K562 (cell line): ENCODE results near the gene AKT1S1. TPM values are rescaled to one million over a fixed set of nuclear protein-coding genes. Genes with fewer than 3 reads are reported as not detected.
A peak's percentile ranks its signal among the peaks of the same experiment; 100 is the strongest.

Experiments used
- CHD1 ChIP-seq: fragments of 200-600 bp; sonication (generic); IDR thresholded peaks from one replicate; pipeline ENCODE4 v1.6.1; 2012; ENCODE audit warnings: mild to moderate bottlenecking, moderate library complexity, low read length, inconsistent platforms
- HCFC1 ChIP-seq: IDR thresholded peaks from 2 replicates; pipeline ENCODE4 v1.6.1; 2012; ENCODE audit warnings: low read depth, low read length, improper control_type of control experiment
- HDAC2 ChIP-seq: fragments of 450-650 bp; IDR thresholded peaks from 2 replicates; pipeline ENCODE4 v1.6.1; 2016; ENCODE audit warnings: mild to moderate bottlenecking
- HOXB6 ChIP-seq: fragments of 250-450 bp; sonication (Bioruptor Pico); IDR thresholded peaks from 2 replicates; pipeline ENCODE4 v1.5.1; 2022; ENCODE audit warnings: mild to moderate bottlenecking, borderline replicate concordance
- ILK ChIP-seq: fragments of 450-650 bp; IDR thresholded peaks from 2 replicates; pipeline ENCODE4 v1.6.1; 2016; ENCODE audit warnings: missing genetic modification characterization, low read depth, mild to moderate bottlenecking, missing compliant biosample characterization, moderate library complexity, borderline replicate concordance
- NR2C1 ChIP-seq, 2 experiments: fragments of 450-650 bp; IDR thresholded peaks; 2 replicates each; pipeline ENCODE4 v1.6.1; 2017; ENCODE audit warnings: mild to moderate bottlenecking in 2 of 2, antibody characterized with exemption in 1 of 2, inconsistent platforms in 1 of 2, missing compliant biosample characterization in 1 of 2, missing genetic modification characterization in 1 of 2
- NUFIP1 ChIP-seq: fragments of 450-650 bp; IDR thresholded peaks from 2 replicates; pipeline ENCODE4 v1.6.1; 2018; ENCODE audit not compliant: partially characterized antibody
- RBM17 ChIP-seq: fragments of 200-400 bp; formaldehyde crosslinking; IDR thresholded peaks from 2 replicates; pipeline ENCODE4 v1.6.1; 2017; ENCODE audit warnings: low read depth, mild to moderate bottlenecking, low read length, borderline replicate concordance
- SRSF7 ChIP-seq: fragments of 200-400 bp; formaldehyde crosslinking; optimal IDR thresholded peaks from 2 replicates; pipeline ENCODE3; 2017; ENCODE audit warnings: mild to moderate bottlenecking, low read depth, low read length
- STAT5A ChIP-seq: IDR thresholded peaks from 2 replicates; pipeline ENCODE4 v1.6.1; 2012; ENCODE audit warnings: low read length, inconsistent platforms, borderline replicate concordance
- TCFL5 ChIP-seq: fragments of 250-450 bp; sonication (Bioruptor Pico); conservative IDR thresholded peaks from 2 replicates; pipeline ENCODE4 v1.6.1; 2021; ENCODE audit warnings: mild to moderate bottlenecking, moderate library complexity, matching md5 sums
- ZNF124 ChIP-seq: sonication (generic); formaldehyde crosslinking; IDR thresholded peaks from 2 replicates; pipeline ENCODE4 v1.8.1; 2022; ENCODE audit warnings: missing genetic modification reagents
- ZNF282 ChIP-seq: sonication (generic); formaldehyde crosslinking; IDR thresholded peaks from 2 replicates; pipeline ENCODE4 v1.8.1; 2023; ENCODE audit warnings: missing genetic modification reagents
- ZNF311 ChIP-seq: fragments of 250-450 bp; sonication (Bioruptor Pico); IDR thresholded peaks from 2 replicates; pipeline ENCODE4 v1.4.0; 2020; ENCODE audit warnings: mild to moderate bottlenecking, moderate library complexity
- polyA plus RNA-seq, 8 experiments: library from polyadenylated mRNA; depleted of rRNA in 4 of 8; stranded (reverse) in 5 of 8; unstranded in 3 of 8; fragments of >200 nt; fragmentation: Nextera tagmentation in 2 of 8; fragmentation: Illumina TruSeq in 1 of 8; extraction: Ambion mirVana in 2 of 8; extraction: Trizol in 1 of 8; gene quantifications; 2 replicates each; pipeline versions ENCODE4 v1.2.1 to v1.2.3, GENCODE V29; 2011 to 2014; ENCODE audit warnings: inconsistent platforms in 1 of 8, missing spikeins in 1 of 8
- total RNA-seq, 7 experiments: library from RNA; depleted of rRNA in 6 of 7; stranded (reverse); fragments of >200 nt in 6 of 7; fragmentation: Illumina TruSeq in 2 of 7; extraction: Trizol in 2 of 7; gene quantifications; 2 replicates each; pipeline versions ENCODE4 v1.2.1 to v1.2.3, GENCODE V29; 2011 to 2021; ENCODE audit warnings: low replicate concordance in 1 of 7
- TF ChIP-seq, protein P1 (sequence below), 3 experiments: fragments of 200-800 bp in 1 of 3; sonication (Bioruptor generic) in 1 of 3; sonication (generic) in 1 of 3; formaldehyde crosslinking in 1 of 3; IDR thresholded peaks; 2 replicates each; pipeline versions ENCODE4 v1.6.1 to v1.8.0; 2016 to 2022; ENCODE audit warnings: mild to moderate bottlenecking in 2 of 3, missing compliant biosample characterization in 2 of 3, missing genetic modification characterization in 2 of 3, missing genetic modification reagents in 1 of 3
- TF ChIP-seq, protein P2 (sequence below), 2 experiments: fragments of 450-650 bp; IDR thresholded peaks; 2 replicates each; pipeline ENCODE4 v1.6.1; 2016; ENCODE audit warnings: mild to moderate bottlenecking in 2 of 2, borderline replicate concordance in 1 of 2, low read depth in 1 of 2, moderate library complexity in 1 of 2
- TF ChIP-seq, protein P3 (sequence below): fragments of 450-650 bp; formaldehyde crosslinking; IDR thresholded peaks from 2 replicates; pipeline ENCODE4 v1.4.0; 2022; ENCODE audit warnings: mild to moderate bottlenecking, moderate library complexity

The AKT1S1 gene
- total and polyA plus RNA-seq, 9 of the 15 experiments (the other 6 are each of a cell fraction or from before 2014, with no cell fraction given): 1.2 to 50.3 (median 17.1) TPM

DNA sequence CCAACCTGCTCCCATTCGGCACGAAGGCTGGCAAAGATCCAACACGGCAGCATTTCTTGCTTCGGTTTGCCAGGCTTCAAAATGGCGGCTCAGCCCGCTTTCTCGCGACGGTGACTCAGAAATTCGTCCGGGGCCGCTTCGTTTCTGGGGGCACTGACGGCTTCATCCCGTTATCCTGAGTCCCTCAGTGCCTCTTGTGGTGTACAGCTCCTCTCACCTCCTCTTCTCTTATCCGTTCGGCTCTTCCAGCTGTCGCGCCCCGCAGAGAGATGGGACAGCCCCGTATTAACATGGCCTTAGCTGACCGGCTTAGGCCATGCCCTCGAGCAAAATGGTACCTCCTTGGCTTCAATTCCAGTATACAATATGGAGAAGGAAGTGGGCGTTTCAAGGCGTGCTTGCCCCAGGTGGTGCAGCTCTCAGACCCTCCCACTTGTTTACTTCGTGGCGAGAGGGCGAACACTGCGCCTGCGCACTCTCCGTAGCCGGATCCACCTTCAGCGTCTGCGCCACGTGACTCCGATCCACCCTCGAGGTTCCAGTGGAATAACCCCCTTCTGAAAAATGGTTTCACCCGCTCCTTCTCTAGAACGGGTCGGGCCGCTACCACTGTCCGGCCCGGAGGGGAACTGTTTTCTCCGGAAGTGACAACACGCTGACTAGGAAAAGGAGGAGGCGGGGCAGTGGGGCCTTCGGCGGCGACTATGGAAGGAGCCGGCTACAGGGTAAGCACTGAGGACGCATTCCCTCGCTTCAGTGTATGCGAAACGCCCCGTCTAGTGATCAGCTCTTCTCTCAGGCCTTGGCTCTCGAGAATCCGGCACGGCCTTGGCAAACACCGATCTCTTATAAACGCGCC is at the start of gene AKT1S1, which contains the start of gene TBC1D17 (continued):
- TF ChIP-seq TCFL5 (CRISPR knock-in tag) (no peak), NUFIP1 (no peak), HDAC2 (peak; percentile 17; the same call in 1 of the 2 replicates), HCFC1 (peak; percentile 79), HOXB6 (CRISPR knock-in tag) (no peak), SRSF7 (no peak), STAT5A (no peak), CHD1 (peak; percentile 54), ZNF282 (CRISPR knock-in tag) (no peak), RBM17 (no peak), ILK (tag) (no peak), NR2C1 (IDR thresholded peaks at IDR 0.05) (peak; percentile 85), NR2C1 (tag; IDR thresholded peaks at IDR 0.05) (peak; percentile 78; the same call in 1 of the 2 replicates), ZNF311 (CRISPR knock-in tag) (no peak), ZNF124 (CRISPR knock-in tag) (no peak)
- TF ChIP-seq, protein P1, sequence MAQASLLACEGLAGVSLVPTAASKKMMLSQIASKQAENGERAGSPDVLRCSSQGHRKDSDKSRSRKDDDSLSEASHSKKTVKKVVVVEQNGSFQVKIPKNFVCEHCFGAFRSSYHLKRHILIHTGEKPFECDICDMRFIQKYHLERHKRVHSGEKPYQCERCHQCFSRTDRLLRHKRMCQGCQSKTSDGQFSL (CRISPR knock-in tag; IDR thresholded peaks at IDR 0.05): no peak
- TF ChIP-seq, protein P1 (tag; IDR thresholded peaks at IDR 0.05): no peak
- TF ChIP-seq, protein P2, sequence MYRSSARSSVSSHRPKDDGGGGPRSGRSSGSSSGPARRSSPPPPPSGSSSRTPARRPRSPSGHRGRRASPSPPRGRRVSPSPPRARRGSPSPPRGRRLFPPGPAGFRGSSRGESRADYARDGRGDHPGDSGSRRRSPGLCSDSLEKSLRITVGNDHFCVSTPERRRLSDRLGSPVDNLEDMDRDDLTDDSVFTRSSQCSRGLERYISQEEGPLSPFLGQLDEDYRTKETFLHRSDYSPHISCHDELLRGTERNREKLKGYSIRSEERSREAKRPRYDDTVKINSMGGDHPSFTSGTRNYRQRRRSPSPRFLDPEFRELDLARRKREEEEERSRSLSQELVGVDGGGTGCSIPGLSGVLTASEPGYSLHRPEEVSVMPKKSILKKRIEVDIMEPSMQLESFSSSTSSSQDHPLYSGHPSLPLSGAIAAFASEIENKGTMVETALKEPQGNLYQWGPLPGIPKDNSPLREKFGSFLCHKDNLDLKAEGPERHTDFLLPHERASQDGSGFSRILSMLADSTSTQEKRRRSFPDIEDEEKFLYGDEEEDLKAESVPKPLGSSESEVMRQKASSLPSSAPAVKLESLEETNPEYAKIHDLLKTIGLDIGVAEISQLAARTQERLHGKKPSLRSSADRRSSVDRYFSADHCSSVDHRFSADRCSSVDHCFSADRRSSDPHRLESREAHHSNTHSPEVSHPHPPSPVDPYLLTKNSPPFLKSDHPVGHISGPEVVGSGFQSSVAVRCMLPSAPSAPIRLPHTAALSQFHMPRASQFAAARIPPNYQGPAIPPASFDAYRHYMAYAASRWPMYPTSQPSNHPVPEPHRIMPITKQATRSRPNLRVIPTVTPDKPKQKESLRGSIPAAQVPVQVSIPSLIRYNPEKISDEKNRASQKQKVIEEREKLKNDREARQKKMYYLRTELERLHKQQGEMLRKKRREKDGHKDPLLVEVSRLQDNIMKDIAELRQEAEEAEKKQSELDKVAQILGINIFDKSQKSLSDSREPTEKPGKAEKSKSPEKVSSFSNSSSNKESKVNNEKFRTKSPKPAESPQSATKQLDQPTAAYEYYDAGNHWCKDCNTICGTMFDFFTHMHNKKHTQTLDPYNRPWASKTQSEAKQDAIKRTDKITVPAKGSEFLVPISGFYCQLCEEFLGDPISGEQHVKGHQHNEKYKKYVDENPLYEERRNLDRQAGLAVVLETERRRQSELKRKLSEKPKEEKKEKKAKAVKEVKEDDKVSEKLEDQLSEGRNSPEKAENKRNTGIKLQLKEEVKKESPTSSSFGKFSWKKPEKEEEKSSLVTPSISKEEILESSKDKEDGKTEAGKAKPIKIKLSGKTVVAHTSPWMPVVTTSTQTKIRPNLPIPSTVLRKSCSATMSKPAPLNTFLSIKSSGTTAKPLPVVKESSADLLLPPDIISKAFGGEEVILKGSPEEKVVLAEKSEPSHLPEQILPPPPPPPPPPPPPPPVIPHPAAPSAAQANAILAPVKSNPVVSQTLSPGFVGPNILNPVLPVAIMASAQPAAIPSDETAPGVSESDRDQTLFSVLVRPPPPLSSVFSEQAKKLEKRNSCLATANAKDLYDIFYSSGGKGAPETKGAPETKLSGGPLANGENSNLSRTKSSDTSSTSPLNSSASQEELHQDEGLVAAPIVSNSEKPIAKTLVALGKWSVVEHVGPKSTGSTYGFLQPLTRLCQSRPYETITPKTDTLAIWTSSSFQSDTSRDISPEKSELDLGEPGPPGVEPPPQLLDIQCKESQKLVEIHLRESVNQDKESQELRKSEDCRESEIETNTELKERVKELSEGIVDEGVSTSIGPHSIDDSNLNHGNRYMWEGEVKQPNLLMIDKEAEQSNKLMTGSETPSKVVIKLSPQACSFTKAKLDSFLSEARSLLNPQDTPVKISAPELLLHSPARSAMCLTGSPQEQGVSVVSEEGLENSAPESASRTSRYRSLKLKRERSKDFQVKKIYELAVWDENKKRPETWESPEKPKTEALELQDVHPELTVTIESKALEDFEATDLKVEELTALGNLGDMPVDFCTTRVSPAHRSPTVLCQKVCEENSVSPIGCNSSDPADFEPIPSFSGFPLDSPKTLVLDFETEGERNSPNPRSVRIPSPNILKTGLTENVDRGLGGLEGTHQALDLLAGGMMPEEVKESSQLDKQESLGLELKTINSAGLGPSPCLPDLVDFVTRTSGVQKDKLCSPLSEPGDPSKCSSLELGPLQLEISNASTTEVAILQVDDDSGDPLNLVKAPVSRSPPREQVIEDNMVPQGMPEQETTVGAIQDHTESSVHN (IDR thresholded peaks at IDR 0.05; ENCODE audit: borderline replicate concordance in 1 of 2, low read depth in 1 of 2): no peak
- TF ChIP-seq, protein P3, sequence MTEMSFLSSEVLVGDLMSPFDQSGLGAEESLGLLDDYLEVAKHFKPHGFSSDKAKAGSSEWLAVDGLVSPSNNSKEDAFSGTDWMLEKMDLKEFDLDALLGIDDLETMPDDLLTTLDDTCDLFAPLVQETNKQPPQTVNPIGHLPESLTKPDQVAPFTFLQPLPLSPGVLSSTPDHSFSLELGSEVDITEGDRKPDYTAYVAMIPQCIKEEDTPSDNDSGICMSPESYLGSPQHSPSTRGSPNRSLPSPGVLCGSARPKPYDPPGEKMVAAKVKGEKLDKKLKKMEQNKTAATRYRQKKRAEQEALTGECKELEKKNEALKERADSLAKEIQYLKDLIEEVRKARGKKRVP (CRISPR knock-in tag): no peak
